HEK293 (cell line): ENCODE measurements around the gene LBHD2.

ENCODE experiments used
- BCL11A ChIP-seq: fragments of 450-650 bp; formaldehyde crosslinking; IDR thresholded peaks from 2 replicates; pipeline ENCODE4 v1.5.1; 2016; ENCODE audit warnings: low read depth, missing biosample characterization, missing genetic modification characterization
- TCF7L2 ChIP-seq: IDR thresholded peaks from 2 replicates; pipeline ENCODE4 v1.6.1; 2011; ENCODE audit warnings: low read depth, mild to moderate bottlenecking, inconsistent platforms, low read length, moderate library complexity, borderline replicate concordance
- YY1 ChIP-seq: fragments of 450-650 bp; formaldehyde crosslinking; IDR thresholded peaks from 2 replicates; pipeline ENCODE4 v1.5.1; 2018; ENCODE audit warnings: missing biosample characterization, missing genetic modification characterization
- ZFP41 ChIP-seq: fragments of 450-650 bp; formaldehyde crosslinking; IDR thresholded peaks from 2 replicates; pipeline ENCODE4 v1.5.1; 2016; ENCODE audit warnings: missing biosample characterization, missing genetic modification characterization, borderline replicate concordance
- ZNF350 ChIP-seq: fragments of 450-650 bp; formaldehyde crosslinking; IDR thresholded peaks from 2 replicates; pipeline ENCODE4 v1.5.0; 2017; ENCODE audit warnings: missing biosample characterization, mild to moderate bottlenecking, missing genetic modification characterization
- ZNF514 ChIP-seq: fragments of 450-650 bp; formaldehyde crosslinking; IDR thresholded peaks from 2 replicates; pipeline ENCODE4 v1.5.1; 2016; ENCODE audit warnings: missing biosample characterization, missing genetic modification characterization
- ZNF776 ChIP-seq: fragments of 450-650 bp; formaldehyde crosslinking; IDR thresholded peaks from 2 replicates; pipeline ENCODE4 v1.5.0; 2017; ENCODE audit warnings: missing biosample characterization, missing genetic modification characterization, borderline replicate concordance
- TF ChIP-seq, protein P1 (sequence below): fragments of 450-650 bp; formaldehyde crosslinking; IDR thresholded peaks from 2 replicates; pipeline ENCODE4 v1.5.1; 2016; ENCODE audit warnings: missing biosample characterization, missing genetic modification characterization
- TF ChIP-seq, protein P2 (sequence below): fragments of 450-650 bp; formaldehyde crosslinking; IDR thresholded peaks from 2 replicates; pipeline ENCODE4 v1.5.1; 2016; ENCODE audit warnings: missing biosample characterization, missing genetic modification characterization

DNA sequence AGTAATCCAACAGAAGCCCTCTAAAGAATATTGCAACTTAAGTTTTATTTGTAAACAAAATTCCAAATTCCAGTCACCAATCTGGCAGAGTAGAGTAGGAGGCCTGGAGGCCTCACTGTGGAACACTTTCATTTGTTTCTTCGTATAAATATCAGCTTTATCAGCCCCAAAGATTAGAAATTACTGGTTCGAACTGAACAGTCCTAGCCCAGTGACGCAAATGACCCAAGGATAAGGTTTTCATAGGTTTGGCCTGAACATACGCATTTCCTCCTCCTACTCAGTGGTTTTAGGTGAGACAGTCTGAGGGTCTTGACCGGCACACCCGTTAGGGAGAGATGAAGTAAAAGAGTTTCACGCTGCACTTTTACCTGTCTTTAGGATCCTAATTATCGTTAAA lies 28.3 kb upstream of the LBHD2 start:
- TF ChIP-seq, protein P1, sequence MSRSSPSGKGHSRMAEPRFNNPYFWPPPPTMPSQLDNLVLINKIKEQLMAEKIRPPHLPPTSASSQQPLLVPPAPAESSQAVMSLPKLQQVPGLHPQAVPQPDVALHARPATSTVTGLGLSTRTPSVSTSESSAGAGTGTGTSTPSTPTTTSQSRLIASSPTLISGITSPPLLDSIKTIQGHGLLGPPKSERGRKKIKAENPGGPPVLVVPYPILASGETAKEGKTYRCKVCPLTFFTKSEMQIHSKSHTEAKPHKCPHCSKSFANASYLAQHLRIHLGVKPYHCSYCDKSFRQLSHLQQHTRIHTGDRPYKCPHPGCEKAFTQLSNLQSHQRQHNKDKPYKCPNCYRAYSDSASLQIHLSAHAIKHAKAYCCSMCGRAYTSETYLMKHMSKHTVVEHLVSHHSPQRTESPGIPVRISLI: no peak
- TF ChIP-seq, protein P2, sequence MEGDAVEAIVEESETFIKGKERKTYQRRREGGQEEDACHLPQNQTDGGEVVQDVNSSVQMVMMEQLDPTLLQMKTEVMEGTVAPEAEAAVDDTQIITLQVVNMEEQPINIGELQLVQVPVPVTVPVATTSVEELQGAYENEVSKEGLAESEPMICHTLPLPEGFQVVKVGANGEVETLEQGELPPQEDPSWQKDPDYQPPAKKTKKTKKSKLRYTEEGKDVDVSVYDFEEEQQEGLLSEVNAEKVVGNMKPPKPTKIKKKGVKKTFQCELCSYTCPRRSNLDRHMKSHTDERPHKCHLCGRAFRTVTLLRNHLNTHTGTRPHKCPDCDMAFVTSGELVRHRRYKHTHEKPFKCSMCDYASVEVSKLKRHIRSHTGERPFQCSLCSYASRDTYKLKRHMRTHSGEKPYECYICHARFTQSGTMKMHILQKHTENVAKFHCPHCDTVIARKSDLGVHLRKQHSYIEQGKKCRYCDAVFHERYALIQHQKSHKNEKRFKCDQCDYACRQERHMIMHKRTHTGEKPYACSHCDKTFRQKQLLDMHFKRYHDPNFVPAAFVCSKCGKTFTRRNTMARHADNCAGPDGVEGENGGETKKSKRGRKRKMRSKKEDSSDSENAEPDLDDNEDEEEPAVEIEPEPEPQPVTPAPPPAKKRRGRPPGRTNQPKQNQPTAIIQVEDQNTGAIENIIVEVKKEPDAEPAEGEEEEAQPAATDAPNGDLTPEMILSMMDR (tag by site-specific recombination): no peak
- TF ChIP-seq ZNF514 (tag by site-specific recombination): no peak
- TF ChIP-seq TCF7L2: no peak
- no peak for TF ChIP-seq YY1 (tag by site-specific recombination)
- no peak for TF ChIP-seq BCL11A (tag by site-specific recombination)
- TF ChIP-seq ZFP41 (tag by site-specific recombination): no peak
- no peak for TF ChIP-seq ZNF350 (tag by site-specific recombination)
- no peak for TF ChIP-seq ZNF776 (tag by site-specific recombination)
